HEK293 (cell line): ENCODE results near the gene ADCY1.

Source experiments
- CTCF ChIA-PET: fragments of 350-600 bp; formaldehyde crosslinking; extraction: SDS; loops from one replicate; lab custom pipeline; 2021; ENCODE audit warnings: antibody characterized with exemption; lab: Yijun Ruan, JAX
- POLR2A ChIA-PET: fragments of 300-600 bp; formaldehyde crosslinking; extraction: SDS; loops from one replicate; lab custom pipeline; 2020; ENCODE audit warnings: antibody characterized with exemption, inconsistent platforms; lab: Yijun Ruan, JAX
- H3K27ac ChIP-seq: fragments of 200-500 bp; sonication (Bioruptor generic); 2 replicates; pipeline ENCODE4 v1.5.1; 2014; ENCODE audit warnings: low read depth, low read length, control low read depth, inconsistent platforms; ENCODE audit errors: extremely low read depth
- H3K36me3 ChIP-seq, 2 experiments: fragments of 200-500 bp in 1 of 2; sonication (Bioruptor generic) in 1 of 2; 1 replicate in 1 of 2; 2 replicates in 1 of 2; pipeline ENCODE4 v1.5.1; 2014 to 2017; ENCODE audit warnings: inconsistent platforms in 2 of 2, low read length in 2 of 2; ENCODE audit not compliant: control insufficient read depth in 2 of 2, insufficient read depth in 1 of 2
- H3K4me1 ChIP-seq: fragments of 200-500 bp; sonication (Bioruptor generic); 2 replicates; pipeline ENCODE4 v1.5.1; 2014; ENCODE audit warnings: mild to moderate bottlenecking, low read length, inconsistent platforms; ENCODE audit not compliant: control insufficient read depth, insufficient read depth
- H3K4me3 ChIP-seq: 2 replicates; pipeline ENCODE4 v1.5.1; 2011; ENCODE audit warnings: low read depth, mild to moderate bottlenecking, control low read depth, low read length, moderate library complexity
- H3K9me3 ChIP-seq: fragments of 200-500 bp; sonication (Bioruptor generic); 2 replicates; pipeline ENCODE4 v1.5.1; 2014; ENCODE audit warnings: low read depth, low read length, inconsistent platforms; ENCODE audit not compliant: control insufficient read depth, insufficient read depth
- BCL11A ChIP-seq: fragments of 450-650 bp; formaldehyde crosslinking; IDR thresholded peaks from 2 replicates; pipeline ENCODE4 v1.5.1; 2016; ENCODE audit warnings: low read depth, missing biosample characterization, missing genetic modification characterization
- FEZF1 ChIP-seq: fragments of 450-650 bp; formaldehyde crosslinking; IDR thresholded peaks from 2 replicates; pipeline ENCODE4 v1.5.1; 2016; ENCODE audit warnings: missing biosample characterization, missing genetic modification characterization
- HOXA7 ChIP-seq: sonication (generic); formaldehyde crosslinking; IDR thresholded peaks from 2 replicates; pipeline ENCODE4 v1.8.1; 2022; ENCODE audit warnings: missing genetic modification reagents, borderline replicate concordance
- MEIS1 ChIP-seq: sonication (generic); formaldehyde crosslinking; IDR thresholded peaks from 2 replicates; pipeline ENCODE4 v1.8.1; 2022; ENCODE audit warnings: missing genetic modification reagents, mild to moderate bottlenecking, borderline replicate concordance
- REST ChIP-seq: fragments of 450-650 bp; formaldehyde crosslinking; IDR thresholded peaks from 2 replicates; pipeline ENCODE4 v1.5.1; 2016; ENCODE audit warnings: missing biosample characterization, missing genetic modification characterization
- ZBTB10 ChIP-seq: fragments of 450-650 bp; formaldehyde crosslinking; IDR thresholded peaks from 2 replicates; pipeline ENCODE4 v1.5.1; 2016; ENCODE audit warnings: missing biosample characterization, missing genetic modification characterization
- ZBTB20 ChIP-seq: fragments of 450-650 bp; formaldehyde crosslinking; IDR thresholded peaks from 2 replicates; pipeline ENCODE4 v1.5.1; 2016; ENCODE audit warnings: missing biosample characterization, missing genetic modification characterization
- ZBTB6 ChIP-seq: fragments of 450-650 bp; formaldehyde crosslinking; IDR thresholded peaks from 2 replicates; pipeline ENCODE4 v1.5.1; 2017; ENCODE audit warnings: missing biosample characterization, missing genetic modification characterization
- ZNF140 ChIP-seq: fragments of 450-650 bp; formaldehyde crosslinking; IDR thresholded peaks from 2 replicates; pipeline ENCODE4 v1.5.1; 2016; ENCODE audit warnings: missing biosample characterization, missing genetic modification characterization
- ZNF174 ChIP-seq: fragments of 450-650 bp; formaldehyde crosslinking; IDR thresholded peaks from 2 replicates; pipeline ENCODE4 v1.5.0; 2017; ENCODE audit warnings: missing biosample characterization, mild to moderate bottlenecking, missing genetic modification characterization
- ZNF175 ChIP-seq: fragments of 450-650 bp; formaldehyde crosslinking; IDR thresholded peaks from 2 replicates; pipeline ENCODE4 v1.5.1; 2016; ENCODE audit warnings: missing biosample characterization, missing genetic modification characterization
- ZNF433 ChIP-seq: fragments of 450-650 bp; formaldehyde crosslinking; IDR thresholded peaks from 2 replicates; pipeline ENCODE4 v1.5.1; 2016; ENCODE audit warnings: missing biosample characterization, missing genetic modification characterization, low read depth
- ZNF501 ChIP-seq: fragments of 450-650 bp; formaldehyde crosslinking; IDR thresholded peaks from 2 replicates; pipeline ENCODE4 v1.5.1; 2016; ENCODE audit warnings: missing biosample characterization, missing genetic modification characterization
- ZNF548 ChIP-seq: fragments of 450-650 bp; formaldehyde crosslinking; IDR thresholded peaks from 2 replicates; pipeline ENCODE4 v1.5.1; 2016; ENCODE audit warnings: missing biosample characterization, missing genetic modification characterization
- ZNF558 ChIP-seq: fragments of 450-650 bp; formaldehyde crosslinking; IDR thresholded peaks from 2 replicates; pipeline ENCODE4 v1.5.1; 2016; ENCODE audit warnings: missing biosample characterization, missing genetic modification characterization
- ZNF560 ChIP-seq: fragments of 450-650 bp; formaldehyde crosslinking; IDR thresholded peaks from 2 replicates; pipeline ENCODE4 v1.5.1; 2017; ENCODE audit warnings: missing biosample characterization, missing genetic modification characterization, borderline replicate concordance
- ZNF658 ChIP-seq: fragments of 450-650 bp; formaldehyde crosslinking; IDR thresholded peaks from 2 replicates; pipeline ENCODE4; 2016; ENCODE audit warnings: missing biosample characterization, missing genetic modification characterization
- ZNF76 ChIP-seq: fragments of 450-650 bp; formaldehyde crosslinking; IDR thresholded peaks from 2 replicates; pipeline ENCODE4; 2016; ENCODE audit warnings: low read depth, missing biosample characterization, missing genetic modification characterization, borderline replicate concordance
- ZNF837 ChIP-seq: fragments of 450-650 bp; formaldehyde crosslinking; IDR thresholded peaks from 2 replicates; pipeline ENCODE4 v1.5.1; 2016; ENCODE audit warnings: missing biosample characterization, missing genetic modification characterization
- ZSCAN18 ChIP-seq: fragments of 450-650 bp; formaldehyde crosslinking; IDR thresholded peaks from 2 replicates; pipeline ENCODE4 v1.5.1; 2016; ENCODE audit warnings: missing biosample characterization, missing genetic modification characterization

The ADCY1 gene

GRCh38 chr7:45563941-45564461 is 10.2 kb upstream of the ADCY1 start:
- Histone ChIP-seq H3K36me3 (no peaks in the 10 kb centered on the region), H3K27ac (no peak overlapping the region), H3K4me1 (no peaks in the 10 kb centered on the region), H3K4me3 (no peak overlapping the region), H3K9me3 (no peaks in the 10 kb centered on the region)
- CTCF ChIA-PET = no interaction called here
- TF ChIP-seq ZNF140 (no peak), ZNF658 (no peak), ZBTB6 (tag by site-specific recombination) (no peak), ZNF837 (tag by site-specific recombination) (no peak), ZNF558 (tag by site-specific recombination) (no peak), ZNF76 (no peak), ZNF174 (no peak), BCL11A (tag by site-specific recombination) (no peak), ZBTB20 (tag by site-specific recombination) (no peak), ZNF175 (tag by site-specific recombination) (no peak), ZNF433 (tag by site-specific recombination) (no peak), ZNF501 (tag by site-specific recombination) (no peak), REST (tag by site-specific recombination) (no peak), ZSCAN18 (tag by site-specific recombination) (no peak), MEIS1 (CRISPR knock-in tag) (no peak), ZBTB10 (no peak), ZNF548 (tag by site-specific recombination) (no peak), FEZF1 (tag by site-specific recombination) (no peak), HOXA7 (CRISPR knock-in tag) (no peak), ZNF560 (no peak)
- POLR2A ChIA-PET = no interaction called here
